ENCODE data around the gene NAA40. TPM values are rescaled to one million over a fixed set of nuclear protein-coding genes. Genes with fewer than 3 reads are reported as not detected.
A peak's percentile ranks its signal among the peaks of the same experiment; 100 is the strongest.
"Not testable (repeated sequence)": the region's sequence is repeated elsewhere in the genome, so short reads cannot be mapped to it uniquely, and the experiment has no call there.

Gene NAA40
- total RNA-seq, 2 donors from 2014 or later, result 24.6 to 34.2 TPM

DNA sequence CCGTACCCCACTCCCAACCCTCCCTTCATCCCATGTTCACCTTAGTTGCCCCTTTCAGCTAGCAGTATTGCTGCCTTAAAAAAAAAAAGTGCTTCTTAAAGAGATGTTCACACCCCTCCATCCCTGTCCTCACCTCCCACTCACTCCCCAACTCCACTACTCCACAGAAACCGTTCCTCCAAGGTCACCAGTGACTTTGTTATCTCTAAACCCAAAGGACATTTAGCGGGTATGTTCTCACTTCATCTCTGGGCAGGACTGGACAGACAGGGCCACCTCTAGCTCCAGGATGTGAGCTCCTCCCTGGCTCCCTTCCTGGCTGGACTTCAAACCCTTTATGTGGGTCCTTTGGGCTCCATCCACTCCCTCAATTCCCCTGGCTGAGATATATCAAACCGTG, 15.5 kb upstream of the NAA40 start:
- no peak for DNase-seq
- intact Hi-C loops (cut with DNase I, micrococcal nuclease), result no loop called here
- no peak for ATAC-seq

DNA sequence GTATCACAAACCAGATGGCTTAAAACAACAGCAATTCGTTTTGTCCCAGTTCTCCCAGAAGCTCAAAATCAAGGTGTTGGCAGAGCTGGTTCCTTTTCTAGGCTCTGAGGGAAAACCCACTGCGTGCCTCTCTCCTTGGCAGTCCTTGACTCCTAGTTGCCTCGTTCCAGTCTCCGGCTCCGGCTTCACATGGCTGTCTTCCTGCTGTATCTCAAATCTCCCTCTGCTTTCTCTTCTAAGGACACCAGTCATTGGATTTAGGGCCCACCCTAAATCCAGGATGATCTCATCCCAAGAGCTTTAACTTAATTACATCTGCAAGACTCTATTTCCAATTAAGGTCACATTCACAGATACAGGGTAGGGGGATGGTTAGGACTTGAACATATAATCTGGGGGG, 9.2 kb upstream of the NAA40 start:
- DNase-seq, result no peak
- ATAC-seq, result no peak
- intact Hi-C loops (cut with DNase I, micrococcal nuclease), result no loop called here

DNA sequence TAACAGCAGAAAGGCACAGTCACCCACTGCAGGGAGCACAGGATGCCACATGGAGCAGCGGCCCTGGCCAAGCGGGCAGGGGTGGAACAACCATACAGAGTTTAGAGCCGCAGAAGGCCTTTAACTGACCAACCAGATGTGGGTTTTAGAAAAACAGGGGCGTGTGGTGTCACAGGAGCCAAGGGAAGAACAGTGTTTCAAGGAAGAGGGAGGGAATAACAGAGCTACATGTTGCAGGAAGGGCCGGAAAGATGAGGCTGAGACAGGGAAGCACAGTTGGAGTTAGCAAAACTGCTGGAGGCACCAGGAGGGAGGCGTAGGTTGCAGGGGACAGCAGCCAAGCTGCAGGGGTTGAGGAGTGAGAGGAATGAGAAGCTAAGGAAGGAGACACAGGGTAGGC, 7.8 kb upstream of the NAA40 start:
- DNase-seq (no peak), ATAC-seq (no peak)
- intact Hi-C loops (cut with DNase I, micrococcal nuclease), result no loop called here

DNA sequence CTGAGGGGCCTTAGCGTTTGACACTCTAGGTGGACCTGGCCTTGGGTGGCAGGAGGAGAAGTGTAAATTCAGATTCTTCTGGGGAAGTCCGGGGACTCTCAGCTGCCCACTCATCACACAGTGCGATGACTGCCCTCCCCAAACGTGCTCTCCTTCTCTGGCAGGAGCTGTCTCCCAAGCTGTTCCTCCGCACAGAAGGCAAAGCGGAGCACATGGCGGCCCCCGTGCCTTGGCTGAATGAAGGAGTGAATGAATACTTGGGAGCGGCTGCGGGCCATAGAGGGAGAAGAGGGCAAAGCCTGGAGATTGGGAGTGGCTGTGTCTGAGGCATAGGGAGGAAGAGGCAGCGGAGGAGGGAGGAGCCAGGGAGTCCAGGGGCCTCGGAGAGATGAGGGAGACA, 6.9 kb upstream of the NAA40 start:
- ATAC-seq (no peak), DNase-seq (no peak)
- intact Hi-C loops (cut with DNase I, micrococcal nuclease), result no loop called here

DNA sequence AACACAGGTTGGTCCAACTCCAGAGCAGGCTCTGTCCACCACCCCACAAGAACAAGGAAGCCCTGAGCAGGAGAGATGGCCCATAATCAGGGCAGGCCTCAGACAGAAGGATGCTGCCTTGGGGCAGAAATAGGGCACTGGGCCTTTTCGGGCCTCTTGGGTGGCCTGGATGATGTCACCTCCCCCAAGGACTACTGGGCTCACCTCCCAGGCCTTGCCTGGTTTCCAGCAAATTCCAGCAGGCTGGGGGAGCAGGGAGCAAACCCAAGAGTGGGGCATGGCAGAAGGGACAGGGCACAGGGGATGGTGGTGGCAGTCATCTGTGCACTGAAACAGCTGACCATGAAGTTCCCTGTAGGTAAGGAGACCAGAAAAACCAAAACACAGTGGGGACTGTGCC, 5.3 kb upstream of the NAA40 start:
- intact Hi-C loops (cut with DNase I, micrococcal nuclease), result no loop called here
- ATAC-seq, result no peak
- no peak for DNase-seq

DNA sequence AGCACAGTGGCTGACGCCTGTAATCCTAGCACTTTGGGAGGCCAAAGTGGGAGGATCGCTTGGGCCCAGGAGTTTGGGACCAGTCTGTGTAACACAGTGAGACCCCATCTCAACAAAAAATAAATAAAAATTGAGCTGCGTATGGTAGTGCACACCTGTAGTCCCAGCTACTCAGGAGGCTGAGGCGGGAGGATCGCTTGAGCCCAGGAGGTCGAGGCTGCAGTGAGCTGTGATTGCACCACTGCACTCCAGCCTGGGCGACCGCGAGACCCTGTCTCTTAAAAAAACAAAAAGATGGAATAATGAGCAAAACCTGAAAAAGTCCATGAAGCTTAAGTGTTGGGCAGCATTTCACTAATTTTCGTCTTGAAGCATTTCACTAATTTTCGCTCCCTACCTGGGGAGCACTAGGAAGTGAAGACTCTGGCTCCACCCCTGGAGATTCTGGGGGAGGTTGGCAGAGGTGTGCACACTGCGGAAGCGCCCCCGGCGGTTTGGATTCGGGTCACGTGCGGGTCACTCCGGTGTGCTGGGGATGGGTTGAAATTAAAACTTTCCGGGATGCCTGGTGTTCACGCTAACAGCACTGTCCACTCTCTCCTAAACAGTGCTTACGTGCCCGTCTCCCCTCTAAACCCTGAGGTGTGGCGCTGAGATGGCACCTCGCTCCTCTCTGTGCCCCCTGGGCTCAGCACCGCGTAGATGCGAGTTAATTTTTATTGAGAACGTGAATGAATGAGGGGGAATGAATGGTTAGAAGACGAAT, 906 bp upstream of the NAA40 start:
- intact Hi-C loops (cut with DNase I, micrococcal nuclease), result no loop called here
- peak; percentile 46 to 54 for DNase-seq
- peak; percentile 7 for ATAC-seq

DNA sequence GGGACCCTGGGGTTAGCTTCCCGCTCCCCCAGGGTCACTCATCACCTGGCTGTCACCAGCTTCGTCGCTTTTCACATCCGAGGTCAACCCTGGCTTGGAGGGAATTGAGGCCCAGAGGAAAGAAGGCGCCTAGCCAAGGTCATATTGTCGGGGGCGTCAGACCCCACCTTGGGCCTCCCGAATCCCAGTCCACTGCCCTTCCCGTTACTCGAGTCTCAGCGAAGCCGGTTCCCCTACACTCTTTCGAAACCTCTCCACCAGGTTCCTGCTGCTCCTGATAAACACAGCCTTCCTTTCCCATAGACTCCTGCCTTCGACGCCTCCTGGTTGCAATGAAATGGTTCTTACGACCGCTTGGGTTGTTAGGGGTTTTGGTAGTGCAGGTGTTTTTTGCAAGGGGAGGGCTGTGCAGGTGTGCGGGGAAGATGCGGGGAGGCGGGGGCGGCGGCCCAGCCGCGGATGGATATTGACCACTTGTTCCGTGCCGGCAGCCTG, 642 bp downstream of the NAA40 start:
- peak; percentile 10 for ATAC-seq
- intact Hi-C loops (cut with DNase I, micrococcal nuclease), result no loop called here
- peak; percentile 44 to 46 for DNase-seq

DNA sequence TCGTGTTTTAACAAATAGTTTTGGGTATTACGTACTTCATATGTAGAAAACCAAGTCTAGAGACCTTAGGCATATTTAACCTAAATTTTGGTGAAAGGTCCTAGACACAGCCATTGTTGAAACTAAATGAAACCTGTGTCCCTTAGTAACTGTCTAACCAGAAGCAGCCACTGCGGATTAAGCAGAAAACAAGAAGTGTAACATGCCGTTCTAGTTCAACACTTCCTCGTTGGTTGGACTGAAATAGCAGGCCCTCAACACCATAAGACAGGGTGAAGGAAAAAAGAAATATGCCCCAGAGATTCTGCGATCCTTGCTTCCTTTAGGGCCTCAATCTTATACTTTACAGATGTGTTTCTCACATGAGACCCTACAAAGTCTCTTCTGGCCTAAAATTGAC, 2.0 kb downstream of the NAA40 start:
- intact Hi-C loops (cut with DNase I, micrococcal nuclease), result loop anchor here in 1 of 2 donors (10.0 kb wide), 1 partner anchor 166 kb away; no protein-coding TSS in a partner anchor
- DNase-seq (no peak), ATAC-seq (no peak)

DNA sequence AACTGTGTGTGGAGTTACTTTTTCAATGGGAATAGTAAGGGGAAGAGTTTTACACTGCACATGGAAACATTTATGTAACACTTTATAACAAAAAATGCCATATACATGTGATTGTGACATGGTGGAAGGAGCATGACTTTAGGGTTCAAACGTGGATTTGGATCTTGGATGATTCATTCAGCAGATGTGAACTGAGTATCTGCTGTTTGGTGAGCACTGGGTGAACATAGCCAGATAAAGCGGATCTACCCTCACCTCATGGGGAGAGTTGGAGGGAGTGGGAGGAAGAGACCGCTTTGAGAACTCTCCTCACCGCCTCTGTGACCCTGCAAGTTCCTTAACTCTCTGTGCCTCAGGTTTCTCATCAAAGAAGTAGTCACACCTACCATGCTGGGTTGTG, 3.1 kb downstream of the NAA40 start:
- no peak for DNase-seq
- ATAC-seq, result no peak
- intact Hi-C loops (cut with DNase I, micrococcal nuclease), result loop anchor here in 1 of 2 donors (10.0 kb wide), 1 partner anchor 167 kb away; no protein-coding TSS in a partner anchor

DNA sequence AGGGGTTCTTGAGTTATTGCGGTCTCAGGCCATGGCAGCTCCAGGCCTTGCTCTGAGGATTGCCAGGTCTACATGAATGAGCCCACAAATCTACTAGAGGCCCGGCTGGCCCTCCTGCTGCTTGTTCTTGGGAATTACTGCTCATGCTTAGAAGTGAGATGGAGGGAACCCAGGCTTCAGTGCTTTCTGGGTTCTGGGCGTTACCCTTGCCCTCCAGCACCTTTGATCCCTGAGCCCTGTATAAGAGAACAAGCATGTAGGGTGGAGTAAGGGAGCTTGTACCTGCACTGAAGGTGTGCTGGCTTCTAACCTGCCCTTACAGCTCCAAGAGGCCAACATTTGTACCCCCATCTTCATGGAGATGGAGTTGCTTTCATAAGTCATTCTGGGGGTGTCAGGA, 4.0 kb downstream of the NAA40 start:
- ATAC-seq (peak; percentile 30), DNase-seq (no peak)
- intact Hi-C loops (cut with DNase I, micrococcal nuclease), result loop anchor here in 1 of 2 donors (10.0 kb wide), 1 partner anchor 168 kb away; no protein-coding TSS in a partner anchor

DNA sequence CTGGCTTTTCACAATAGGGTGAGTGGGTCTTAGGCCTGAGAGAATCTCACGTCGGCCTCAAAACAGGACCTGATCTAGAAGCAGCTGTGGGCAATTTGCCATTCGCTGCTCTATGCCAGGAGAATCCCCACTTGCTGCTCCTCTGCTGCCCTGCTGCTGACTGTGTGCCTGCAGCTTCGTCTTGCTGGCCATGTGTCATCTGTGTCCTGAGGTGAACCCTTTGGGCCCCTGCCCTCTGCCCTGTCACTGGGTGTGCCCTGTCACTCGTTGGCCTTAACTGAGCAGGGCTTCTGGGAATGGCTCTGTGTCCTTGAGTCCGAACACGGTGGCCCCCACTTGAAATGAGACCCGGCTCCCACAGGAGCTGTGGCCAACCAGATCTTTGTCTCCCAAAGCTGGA, 6.2 kb downstream of the NAA40 start:
- peak; percentile 22 to 45 for DNase-seq
- intact Hi-C loops (cut with DNase I, micrococcal nuclease), result loop anchor here (2.0 to 10.0 kb wide), 3 partner anchors 108 to 170 kb away; partner anchors contain the start of gene MARK2 (in 1 of the 2)
- peak; percentile 68 for ATAC-seq

DNA sequence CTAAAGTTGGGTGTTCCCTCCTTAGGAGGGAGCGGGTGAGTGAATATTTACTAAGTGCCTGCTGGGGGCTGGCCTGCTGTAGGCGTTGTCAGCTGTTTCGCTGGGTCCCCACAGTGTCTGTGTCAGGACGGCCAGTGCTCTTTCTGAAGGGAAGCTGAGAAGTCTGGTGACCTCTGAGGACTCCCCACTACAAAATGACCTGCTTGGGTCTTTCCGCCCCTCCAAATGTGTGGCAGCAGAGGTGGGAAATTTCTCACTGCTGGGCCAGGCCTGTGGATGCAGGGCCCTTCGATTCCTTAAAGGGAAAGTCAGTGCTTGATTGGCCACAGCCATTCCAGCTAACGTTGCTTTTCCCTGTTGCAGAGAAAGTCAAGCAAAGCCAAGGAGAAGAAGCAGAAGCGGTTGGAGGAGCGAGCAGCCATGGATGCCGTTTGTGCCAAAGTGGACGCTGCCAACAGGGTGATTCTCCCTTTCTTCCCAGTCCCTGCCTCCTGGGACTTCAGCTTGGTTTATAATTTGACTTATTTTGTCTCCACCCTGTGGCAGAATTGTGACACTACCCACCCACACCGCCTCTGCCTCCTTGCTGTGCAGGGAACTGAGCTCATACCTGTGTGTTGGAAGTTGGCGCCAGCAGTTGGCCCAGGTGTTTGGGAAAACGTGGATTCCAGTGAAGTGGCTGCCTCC, 6.8 kb downstream of the NAA40 start:
- intact Hi-C loops (cut with DNase I, micrococcal nuclease), result loop anchor here (2.0 to 10.0 kb wide), 3 partner anchors 108 to 171 kb away; partner anchors contain the start of gene MARK2 (in 1 of the 2)
- ATAC-seq, result peak; percentile 85
- peak; percentile 65 to 69 for DNase-seq

DNA sequence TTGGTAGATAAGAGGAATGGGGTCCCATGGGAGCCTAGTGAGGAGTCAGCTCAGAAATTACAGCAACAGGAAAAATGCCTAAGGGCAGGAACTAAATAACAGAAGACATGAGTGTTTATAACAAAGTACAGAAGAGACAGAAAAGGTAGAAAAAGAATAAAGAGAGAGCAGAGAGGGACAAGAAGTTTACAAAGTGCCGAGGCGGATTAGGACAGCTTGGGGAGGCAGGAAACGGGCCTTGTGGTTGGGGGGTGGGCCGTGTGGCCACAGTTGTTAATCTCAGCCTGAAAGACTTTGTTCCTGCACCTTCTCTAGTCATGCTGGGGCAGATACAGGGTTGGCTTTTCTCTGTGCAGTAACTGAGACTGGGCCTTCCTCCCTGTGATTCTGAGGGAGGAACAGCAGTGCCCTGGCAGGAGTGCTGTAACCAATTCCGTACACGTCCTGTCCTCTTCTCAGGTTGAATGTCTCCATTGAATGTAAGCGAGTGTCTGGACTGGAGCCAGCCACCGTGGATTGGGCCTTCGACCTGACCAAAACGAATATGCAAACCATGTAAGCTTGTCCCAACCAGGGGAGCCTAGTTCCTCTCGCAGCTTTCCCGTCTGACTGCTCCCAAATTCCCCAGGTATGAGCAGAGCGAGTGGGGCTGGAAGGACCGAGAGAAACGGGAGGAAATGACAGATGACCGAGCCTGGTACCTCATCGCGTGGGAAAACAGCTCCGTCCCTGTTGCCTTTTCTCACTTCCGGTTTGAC, 13.2 kb downstream of the NAA40 start:
- ATAC-seq (no peak), DNase-seq (no peak)
- intact Hi-C loops (cut with DNase I, micrococcal nuclease), result no loop called here

DNA sequence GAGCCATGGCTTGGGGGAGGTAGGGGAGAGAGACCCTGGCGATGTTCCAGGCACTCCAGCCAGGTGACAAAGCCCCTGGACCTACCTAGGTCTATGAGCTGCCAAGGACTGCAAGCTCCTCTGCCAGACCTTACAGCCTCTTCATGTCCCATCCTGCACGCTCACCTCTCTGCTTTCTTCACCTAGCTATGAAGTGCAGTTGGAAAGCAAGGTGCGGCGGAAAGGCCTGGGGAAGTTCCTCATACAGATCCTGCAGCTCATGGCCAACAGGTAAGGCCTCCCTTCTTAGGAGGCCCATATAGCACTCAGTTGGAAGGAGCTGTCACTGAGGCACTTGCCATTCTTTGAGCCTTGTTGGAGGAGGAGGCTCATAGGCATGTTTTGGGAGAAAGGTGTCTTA, 13.8 kb downstream of the NAA40 start:
- ATAC-seq (no peak), DNase-seq (no peak)
- intact Hi-C loops (cut with DNase I, micrococcal nuclease), result no loop called here

DNA sequence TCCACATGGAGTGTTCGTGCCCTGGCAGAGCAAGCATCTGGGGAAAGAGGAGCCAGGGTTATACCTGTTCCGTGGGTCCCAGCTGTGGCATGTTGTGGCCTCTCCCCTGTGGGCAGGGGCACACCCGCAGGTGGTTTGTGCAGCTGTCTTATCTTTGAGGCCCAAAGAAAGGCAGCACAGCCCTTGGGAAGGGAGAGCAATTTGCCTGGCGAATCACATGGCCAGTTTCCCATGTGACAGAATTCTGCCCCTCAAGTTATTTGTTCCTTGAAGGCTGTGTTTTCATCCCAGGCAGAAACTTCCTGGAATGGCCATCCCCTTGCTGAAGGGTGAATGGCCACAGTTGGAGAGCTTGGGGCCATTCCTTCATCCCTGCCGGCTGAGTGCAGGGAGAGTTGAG, 19.2 kb downstream of the NAA40 start:
- intact Hi-C loops (cut with DNase I, micrococcal nuclease), result no loop called here
- DNase-seq, result no peak
- no peak for ATAC-seq

DNA sequence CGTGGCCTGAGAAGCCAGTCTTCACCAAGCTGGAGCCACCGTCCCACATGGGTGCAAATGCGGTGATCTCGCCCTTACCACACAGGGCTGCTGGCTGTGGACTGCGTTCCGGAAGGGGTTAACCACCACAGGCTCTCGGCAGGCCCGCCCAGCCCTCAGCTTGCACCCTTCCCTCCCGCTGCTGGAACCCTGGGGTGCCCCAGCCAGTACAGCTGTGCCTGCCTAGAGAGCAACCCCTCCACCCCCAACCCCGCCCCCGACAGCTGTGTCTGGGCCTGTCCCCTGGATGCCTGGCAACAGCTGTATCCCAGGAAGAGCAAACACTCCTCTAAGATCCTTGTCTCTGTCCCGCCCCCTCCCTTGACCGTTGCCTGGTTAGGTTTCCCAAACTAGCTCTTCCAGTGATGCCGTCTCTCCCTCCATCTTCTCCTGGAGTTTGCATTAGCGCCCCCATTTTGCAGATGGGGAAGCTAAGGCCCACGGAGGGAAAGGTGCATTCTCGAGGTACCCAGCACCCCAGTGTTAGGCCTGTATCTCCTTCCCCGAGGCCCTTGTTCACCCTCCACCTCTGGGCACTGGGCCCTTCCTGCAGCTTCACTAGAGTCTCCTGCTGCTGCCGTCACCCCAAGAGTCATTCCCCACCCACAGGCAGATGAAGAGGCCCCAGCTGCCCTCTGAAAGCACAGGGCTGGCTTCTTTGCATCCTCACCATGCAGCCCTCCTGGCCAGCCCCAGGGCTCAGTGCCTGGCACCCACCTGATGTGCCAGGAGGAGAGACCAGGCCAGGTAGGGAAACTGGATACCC, 23.0 kb downstream of the NAA40 start:
- no peak for DNase-seq
- intact Hi-C loops (cut with DNase I, micrococcal nuclease), result no loop called here

DNA sequence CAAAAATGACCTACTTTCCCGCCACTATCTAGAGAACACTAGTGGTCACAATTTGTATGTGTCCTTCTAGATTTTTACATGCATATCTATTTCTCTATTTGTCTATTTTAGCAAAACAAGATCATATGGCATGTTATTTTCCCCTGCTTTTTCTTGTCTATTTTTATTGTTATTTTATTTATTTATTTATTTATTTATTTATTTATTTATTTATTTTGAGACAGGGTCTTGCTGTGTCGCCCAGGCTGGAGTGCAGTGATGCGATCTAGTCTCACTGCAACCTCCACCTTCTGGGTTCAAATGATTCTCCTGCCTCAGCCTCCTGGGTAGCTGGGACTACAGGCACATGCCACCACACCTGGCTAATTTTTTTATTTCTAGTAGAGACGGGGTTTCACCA, 25.1 kb downstream of the NAA40 start:
- DNase-seq; ATAC-seq; intact Hi-C loops (cut with DNase I, micrococcal nuclease): not testable (repeated sequence)

More for the DNA sequence above, 23.0 kb downstream of the NAA40 start:
- peak; percentile 48 for ATAC-seq

DNA sequence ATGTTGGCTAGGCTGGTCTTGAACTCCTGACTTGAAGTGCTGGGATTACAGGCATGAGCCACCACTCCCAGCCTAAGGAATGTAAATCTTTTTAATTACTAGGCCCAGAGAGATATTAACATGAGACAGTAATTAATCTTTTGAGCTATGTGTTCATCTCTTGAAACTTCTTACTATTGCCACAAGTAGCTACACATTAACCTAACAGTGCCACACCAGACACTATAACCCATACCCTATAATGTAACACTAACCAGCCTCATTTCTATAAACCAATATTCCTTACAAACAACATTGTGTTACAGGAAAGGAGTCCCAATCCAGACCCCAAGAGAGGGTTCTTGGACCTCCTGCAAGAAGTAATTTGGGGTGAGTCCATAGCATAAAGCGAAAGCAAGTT, 27.6 kb downstream of the NAA40 start:
- ATAC-seq, result peak; percentile 51
- intact Hi-C loops (cut with DNase I, micrococcal nuclease), result no loop called here
- DNase-seq, result no peak

All from left colon (tissue), 2 donors.